K562 (cell line): ENCODE measurements around the gene PPFIA3. TPM values are rescaled to one million over a fixed set of nuclear protein-coding genes. Genes with fewer than 3 reads are reported as not detected.

Experiments used
- ARID1B ChIP-seq: fragments of 450-650 bp; IDR thresholded peaks from 2 replicates; pipeline ENCODE4 v1.6.1; 2016; ENCODE audit warnings: antibody characterized with exemption, mild to moderate bottlenecking, inconsistent platforms
- CAMTA2 ChIP-seq: fragments of 250-450 bp; sonication (Bioruptor Pico); conservative IDR thresholded peaks from 2 replicates; pipeline ENCODE4 v1.5.1; 2022
- DMBX1 ChIP-seq: fragments of 250-450 bp; sonication (Bioruptor Pico); IDR thresholded peaks from 2 replicates; pipeline ENCODE4 v1.8.0; 2022; ENCODE audit warnings: inconsistent platforms, mild to moderate bottlenecking, moderate library complexity, borderline replicate concordance
- EHMT2 ChIP-seq: fragments of 450-650 bp; IDR thresholded peaks from 2 replicates; pipeline ENCODE4 v1.6.1; 2018; ENCODE audit warnings: antibody characterized with exemption
- HNRNPL ChIP-seq: fragments of 200-400 bp; formaldehyde crosslinking; IDR thresholded peaks from 2 replicates; pipeline ENCODE4 v1.6.1; 2017; ENCODE audit warnings: low read depth, mild to moderate bottlenecking, low read length
- MAFF ChIP-seq: IDR thresholded peaks from 2 replicates; pipeline ENCODE4 v1.6.1; 2012; ENCODE audit warnings: low read length, improper control_type of control experiment
- NBN ChIP-seq: fragments of 450-650 bp; IDR thresholded peaks from 2 replicates; pipeline ENCODE4 v1.6.1; 2016; ENCODE audit warnings: low read depth, mild to moderate bottlenecking
- NCOR1 ChIP-seq: fragments of 450-650 bp; IDR thresholded peaks from 2 replicates; pipeline ENCODE4 v1.6.1; 2016; ENCODE audit warnings: mild to moderate bottlenecking, moderate library complexity
- NFYB ChIP-seq: IDR thresholded peaks from 2 replicates; pipeline ENCODE4 v1.6.1; 2011; ENCODE audit warnings: mild to moderate bottlenecking, moderate library complexity; ENCODE audit not compliant: insufficient read length; ENCODE audit errors: extremely low read depth
- NR2C2 ChIP-seq, 2 experiments: fragments of 200-800 bp in 1 of 2; sonication (Bioruptor generic) in 1 of 2; sonication (generic) in 1 of 2; formaldehyde crosslinking in 1 of 2; IDR thresholded peaks; 2 replicates each; pipeline versions ENCODE4 v1.6.1 to v1.8.0; 2016 to 2022; ENCODE audit warnings: mild to moderate bottlenecking in 1 of 2, missing compliant biosample characterization in 1 of 2, missing genetic modification characterization in 1 of 2, missing genetic modification reagents in 1 of 2
- SIRT6 ChIP-seq: IDR thresholded peaks from one replicate; pipeline ENCODE4 v1.6.1; 2012; ENCODE audit warnings: low read depth, mild to moderate bottlenecking, control low read depth, inconsistent platforms, low read length, moderate library complexity
- XRCC5 ChIP-seq: fragments of 200-400 bp; formaldehyde crosslinking; IDR thresholded peaks from 2 replicates; pipeline ENCODE4 v1.6.1; 2017; ENCODE audit warnings: low read depth, mild to moderate bottlenecking, low read length
- ZNF324 ChIP-seq: fragments of 250-450 bp; sonication (Bioruptor Pico); IDR thresholded peaks from 2 replicates; pipeline ENCODE4 v1.4.0; 2020; ENCODE audit warnings: mild to moderate bottlenecking
- polyA plus RNA-seq, 8 experiments: library from polyadenylated mRNA; depleted of rRNA in 4 of 8; stranded (reverse) in 5 of 8; unstranded in 3 of 8; fragments of >200 nt; fragmentation: Nextera tagmentation in 2 of 8; fragmentation: Illumina TruSeq in 1 of 8; extraction: Ambion mirVana in 2 of 8; extraction: Trizol in 1 of 8; gene quantifications; 2 replicates each; pipeline versions ENCODE4 v1.2.1 to v1.2.3, GENCODE V29; 2011 to 2014; ENCODE audit warnings: inconsistent platforms in 1 of 8, missing spikeins in 1 of 8
- total RNA-seq, 7 experiments: library from RNA; depleted of rRNA in 6 of 7; stranded (reverse); fragments of >200 nt in 6 of 7; fragmentation: Illumina TruSeq in 2 of 7; extraction: Trizol in 2 of 7; gene quantifications; 2 replicates each; pipeline versions ENCODE4 v1.2.1 to v1.2.3, GENCODE V29; 2011 to 2021; ENCODE audit warnings: low replicate concordance in 1 of 7
- TF ChIP-seq, protein P1 (sequence below): IDR thresholded peaks from 2 replicates; pipeline ENCODE4 v1.6.1; 2011; ENCODE audit not compliant: insufficient read length; ENCODE audit errors: extremely low read depth
- TF ChIP-seq, protein P2 (sequence below): fragments of 250-450 bp; sonication (Bioruptor Pico); IDR thresholded peaks from 2 replicates; pipeline ENCODE4 v1.4.0; 2020; ENCODE audit warnings: mild to moderate bottlenecking, moderate library complexity
- TF ChIP-seq, protein P3 (sequence below): sonication (generic); formaldehyde crosslinking; IDR thresholded peaks from 2 replicates; pipeline ENCODE4 v1.8.0; 2023; ENCODE audit warnings: mild to moderate bottlenecking, missing genetic modification reagents
- TF ChIP-seq, protein P4 (sequence below): fragments of 250-450 bp; sonication (Bioruptor Pico); IDR thresholded peaks from 2 replicates; pipeline ENCODE4 v1.8.0; 2021; ENCODE audit warnings: borderline replicate concordance, mild to moderate bottlenecking, moderate library complexity; ENCODE audit not compliant: poor library complexity, severe bottlenecking
- TF ChIP-seq, protein P5 (sequence below): sonication (generic); formaldehyde crosslinking; IDR thresholded peaks from 2 replicates; pipeline ENCODE4 v1.8.0; 2022; ENCODE audit warnings: missing genetic modification reagents, mild to moderate bottlenecking, borderline replicate concordance
- TF ChIP-seq, protein P6 (sequence below): fragments of 250-450 bp; sonication (Bioruptor Pico); IDR thresholded peaks from 2 replicates; pipeline ENCODE4 v1.5.0; 2022; ENCODE audit warnings: mild to moderate bottlenecking

Gene PPFIA3
- total and polyA plus RNA-seq, 9 of the 15 experiments (the other 6 are each of a cell fraction or from before 2014, with no cell fraction given): 0.10 to 53.0 (median 17.6) TPM

DNA sequence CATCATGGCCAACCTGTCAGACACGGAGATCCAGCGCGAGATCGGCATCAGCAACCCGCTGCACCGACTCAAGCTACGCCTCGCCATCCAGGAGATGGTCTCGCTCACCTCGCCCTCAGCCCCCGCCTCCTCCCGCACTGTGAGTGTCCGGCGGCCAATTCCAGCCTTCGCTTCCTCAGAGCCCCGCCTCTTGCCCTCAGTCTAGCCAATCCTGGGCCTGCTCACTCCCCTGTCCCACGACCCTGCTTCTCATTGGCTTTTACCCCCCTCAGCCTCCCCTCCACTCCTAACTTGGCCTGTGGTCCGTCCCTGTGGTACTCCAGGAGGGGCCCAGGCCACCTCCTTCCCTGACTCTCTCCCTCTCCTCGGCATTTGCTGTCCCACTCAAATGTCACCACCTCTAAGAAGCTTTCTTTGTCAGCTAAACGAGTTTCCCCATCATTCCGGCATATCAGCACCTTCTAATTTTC is 23.6 kb downstream of the PPFIA3 start (continued):
- TF ChIP-seq ZNF324 (CRISPR knock-in tag) (no peak), EHMT2 (no peak), CAMTA2 (no peak), ARID1B (no peak), MAFF (no peak), HNRNPL (no peak), SIRT6 (no peak), NCOR1 (no peak), NFYB (no peak), XRCC5 (no peak), NR2C2 (CRISPR knock-in tag; IDR thresholded peaks at IDR 0.05) (no peak), NR2C2 (tag; IDR thresholded peaks at IDR 0.05) (peak; percentile 69), DMBX1 (no peak), NBN (no peak)
- TF ChIP-seq, protein P1, sequence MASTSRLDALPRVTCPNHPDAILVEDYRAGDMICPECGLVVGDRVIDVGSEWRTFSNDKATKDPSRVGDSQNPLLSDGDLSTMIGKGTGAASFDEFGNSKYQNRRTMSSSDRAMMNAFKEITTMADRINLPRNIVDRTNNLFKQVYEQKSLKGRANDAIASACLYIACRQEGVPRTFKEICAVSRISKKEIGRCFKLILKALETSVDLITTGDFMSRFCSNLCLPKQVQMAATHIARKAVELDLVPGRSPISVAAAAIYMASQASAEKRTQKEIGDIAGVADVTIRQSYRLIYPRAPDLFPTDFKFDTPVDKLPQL: no peak
- TF ChIP-seq, protein P2, sequence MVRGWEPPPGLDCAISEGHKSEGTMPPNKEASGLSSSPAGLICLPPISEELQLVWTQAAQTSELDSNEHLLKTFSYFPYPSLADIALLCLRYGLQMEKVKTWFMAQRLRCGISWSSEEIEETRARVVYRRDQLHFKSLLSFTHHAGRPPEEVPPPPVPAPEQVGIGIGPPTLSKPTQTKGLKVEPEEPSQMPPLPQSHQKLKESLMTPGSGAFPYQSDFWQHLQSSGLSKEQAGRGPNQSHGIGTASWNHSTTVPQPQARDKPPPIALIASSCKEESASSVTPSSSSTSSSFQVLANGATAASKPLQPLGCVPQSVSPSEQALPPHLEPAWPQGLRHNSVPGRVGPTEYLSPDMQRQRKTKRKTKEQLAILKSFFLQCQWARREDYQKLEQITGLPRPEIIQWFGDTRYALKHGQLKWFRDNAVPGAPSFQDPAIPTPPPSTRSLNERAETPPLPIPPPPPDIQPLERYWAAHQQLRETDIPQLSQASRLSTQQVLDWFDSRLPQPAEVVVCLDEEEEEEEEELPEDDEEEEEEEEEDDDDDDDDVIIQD (CRISPR knock-in tag): no peak
- TF ChIP-seq, protein P3, sequence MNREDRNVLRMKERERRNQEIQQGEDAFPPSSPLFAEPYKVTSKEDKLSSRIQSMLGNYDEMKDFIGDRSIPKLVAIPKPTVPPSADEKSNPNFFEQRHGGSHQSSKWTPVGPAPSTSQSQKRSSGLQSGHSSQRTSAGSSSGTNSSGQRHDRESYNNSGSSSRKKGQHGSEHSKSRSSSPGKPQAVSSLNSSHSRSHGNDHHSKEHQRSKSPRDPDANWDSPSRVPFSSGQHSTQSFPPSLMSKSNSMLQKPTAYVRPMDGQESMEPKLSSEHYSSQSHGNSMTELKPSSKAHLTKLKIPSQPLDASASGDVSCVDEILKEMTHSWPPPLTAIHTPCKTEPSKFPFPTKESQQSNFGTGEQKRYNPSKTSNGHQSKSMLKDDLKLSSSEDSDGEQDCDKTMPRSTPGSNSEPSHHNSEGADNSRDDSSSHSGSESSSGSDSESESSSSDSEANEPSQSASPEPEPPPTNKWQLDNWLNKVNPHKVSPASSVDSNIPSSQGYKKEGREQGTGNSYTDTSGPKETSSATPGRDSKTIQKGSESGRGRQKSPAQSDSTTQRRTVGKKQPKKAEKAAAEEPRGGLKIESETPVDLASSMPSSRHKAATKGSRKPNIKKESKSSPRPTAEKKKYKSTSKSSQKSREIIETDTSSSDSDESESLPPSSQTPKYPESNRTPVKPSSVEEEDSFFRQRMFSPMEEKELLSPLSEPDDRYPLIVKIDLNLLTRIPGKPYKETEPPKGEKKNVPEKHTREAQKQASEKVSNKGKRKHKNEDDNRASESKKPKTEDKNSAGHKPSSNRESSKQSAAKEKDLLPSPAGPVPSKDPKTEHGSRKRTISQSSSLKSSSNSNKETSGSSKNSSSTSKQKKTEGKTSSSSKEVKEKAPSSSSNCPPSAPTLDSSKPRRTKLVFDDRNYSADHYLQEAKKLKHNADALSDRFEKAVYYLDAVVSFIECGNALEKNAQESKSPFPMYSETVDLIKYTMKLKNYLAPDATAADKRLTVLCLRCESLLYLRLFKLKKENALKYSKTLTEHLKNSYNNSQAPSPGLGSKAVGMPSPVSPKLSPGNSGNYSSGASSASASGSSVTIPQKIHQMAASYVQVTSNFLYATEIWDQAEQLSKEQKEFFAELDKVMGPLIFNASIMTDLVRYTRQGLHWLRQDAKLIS (CRISPR knock-in tag): no peak
- TF ChIP-seq, protein P4, sequence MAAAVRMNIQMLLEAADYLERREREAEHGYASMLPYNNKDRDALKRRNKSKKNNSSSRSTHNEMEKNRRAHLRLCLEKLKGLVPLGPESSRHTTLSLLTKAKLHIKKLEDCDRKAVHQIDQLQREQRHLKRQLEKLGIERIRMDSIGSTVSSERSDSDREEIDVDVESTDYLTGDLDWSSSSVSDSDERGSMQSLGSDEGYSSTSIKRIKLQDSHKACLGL (CRISPR knock-in tag): no peak
- TF ChIP-seq, protein P5, sequence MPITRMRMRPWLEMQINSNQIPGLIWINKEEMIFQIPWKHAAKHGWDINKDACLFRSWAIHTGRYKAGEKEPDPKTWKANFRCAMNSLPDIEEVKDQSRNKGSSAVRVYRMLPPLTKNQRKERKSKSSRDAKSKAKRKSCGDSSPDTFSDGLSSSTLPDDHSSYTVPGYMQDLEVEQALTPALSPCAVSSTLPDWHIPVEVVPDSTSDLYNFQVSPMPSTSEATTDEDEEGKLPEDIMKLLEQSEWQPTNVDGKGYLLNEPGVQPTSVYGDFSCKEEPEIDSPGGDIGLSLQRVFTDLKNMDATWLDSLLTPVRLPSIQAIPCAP: no peak
- TF ChIP-seq, protein P6, sequence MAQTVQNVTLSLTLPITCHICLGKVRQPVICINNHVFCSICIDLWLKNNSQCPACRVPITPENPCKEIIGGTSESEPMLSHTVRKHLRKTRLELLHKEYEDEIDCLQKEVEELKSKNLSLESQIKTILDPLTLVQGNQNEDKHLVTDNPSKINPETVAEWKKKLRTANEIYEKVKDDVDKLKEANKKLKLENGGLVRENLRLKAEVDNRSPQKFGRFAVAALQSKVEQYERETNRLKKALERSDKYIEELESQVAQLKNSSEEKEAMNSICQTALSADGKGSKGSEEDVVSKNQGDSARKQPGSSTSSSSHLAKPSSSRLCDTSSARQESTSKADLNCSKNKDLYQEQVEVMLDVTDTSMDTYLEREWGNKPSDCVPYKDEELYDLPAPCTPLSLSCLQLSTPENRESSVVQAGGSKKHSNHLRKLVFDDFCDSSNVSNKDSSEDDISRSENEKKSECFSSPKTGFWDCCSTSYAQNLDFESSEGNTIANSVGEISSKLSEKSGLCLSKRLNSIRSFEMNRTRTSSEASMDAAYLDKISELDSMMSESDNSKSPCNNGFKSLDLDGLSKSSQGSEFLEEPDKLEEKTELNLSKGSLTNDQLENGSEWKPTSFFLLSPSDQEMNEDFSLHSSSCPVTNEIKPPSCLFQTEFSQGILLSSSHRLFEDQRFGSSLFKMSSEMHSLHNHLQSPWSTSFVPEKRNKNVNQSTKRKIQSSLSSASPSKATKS: no peak
